ACC112 (cell line): ENCODE results near the gene VCY1B.
"Not testable (repeated sequence)": the region's sequence is repeated elsewhere in the genome, so short reads cannot be mapped to it uniquely, and the experiment has no call there.

ENCODE experiments used
- H2AFZ ChIP-seq: fragments of 200-600 bp; sonication (generic); one replicate; pipeline ENCODE4 v1.6.0; 2017; ENCODE audit warnings: antibody characterized with exemption, low read length; ENCODE audit not compliant: unreplicated experiment
- H3K27ac ChIP-seq: fragments of 200-600 bp; sonication (generic); 2 replicates; pipeline ENCODE4 v1.5.1; 2014; ENCODE audit warnings: low read depth, mild to moderate bottlenecking, antibody characterized with exemption, low read length, moderate library complexity
- H3K27me3 ChIP-seq: fragments of 200-600 bp; sonication (generic); 2 replicates; pipeline ENCODE4 v1.6.1; 2014; ENCODE audit warnings: mild to moderate bottlenecking, antibody characterized with exemption, low read length, moderate library complexity, mixed read lengths; ENCODE audit not compliant: insufficient read depth
- H3K36me3 ChIP-seq: fragments of 200-600 bp; sonication (generic); 2 replicates; pipeline ENCODE4 v1.6.1; 2016; ENCODE audit warnings: mild to moderate bottlenecking, antibody characterized with exemption, low read length, moderate library complexity, mixed read lengths; ENCODE audit not compliant: insufficient read depth
- H3K4me1 ChIP-seq: fragments of 200-600 bp; sonication (generic); one replicate; pipeline ENCODE4 v1.6.1; 2016; ENCODE audit warnings: low read length, mixed read lengths; ENCODE audit not compliant: insufficient read depth, unreplicated experiment, control insufficient read depth
- H3K4me3 ChIP-seq: fragments of 200-600 bp; sonication (generic); 2 replicates; pipeline ENCODE4 v1.5.1; 2014; ENCODE audit warnings: mild to moderate bottlenecking, low read depth, low read length
- H3K79me2 ChIP-seq: fragments of 200-600 bp; sonication (generic); one replicate; pipeline ENCODE4 v1.6.0; 2016; ENCODE audit warnings: low read length; ENCODE audit not compliant: control insufficient read depth, unreplicated experiment, insufficient read depth

VCY1B gene

GRCh38 chrY:14055927-14056326 is at the start of gene VCY1B:
Gene VCY1B, plus strand, starts transcription at chrY:14056227. Its CDS starts 63 bp downstream, at chrY:14056290.
- not testable (repeated sequence) for H3K27me3 ChIP-seq, H3K4me1 ChIP-seq, H3K27ac ChIP-seq, H3K36me3 ChIP-seq, H3K4me3 ChIP-seq, H2AFZ ChIP-seq, H3K79me2 ChIP-seq

DNA sequence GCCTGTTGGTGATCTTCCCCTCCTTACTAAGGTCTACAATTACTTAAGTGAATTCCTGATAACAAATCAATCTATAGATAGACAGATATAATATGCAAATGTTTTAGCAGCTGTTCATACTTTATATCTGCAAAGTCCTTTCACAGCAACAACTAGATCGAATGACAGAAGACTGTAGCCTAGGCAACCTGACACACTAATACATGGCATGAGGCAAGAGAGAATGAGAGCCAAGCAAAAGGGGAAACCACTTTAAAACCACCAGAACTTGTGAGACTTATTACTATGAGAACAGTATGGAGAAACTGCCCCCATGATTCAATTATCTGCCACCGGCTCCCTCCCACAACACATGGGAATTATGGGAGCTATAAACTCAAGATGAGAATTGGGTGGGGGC is 44.1 kb upstream of the VCY1B start:
- H3K4me3 ChIP-seq, H2AFZ ChIP-seq: not testable (repeated sequence)

GRCh38 chrY:14030395-14030794 is 25.6 kb upstream of the VCY1B start:
- H3K4me1 ChIP-seq, H3K27me3 ChIP-seq, H3K79me2 ChIP-seq, H3K36me3 ChIP-seq, H3K4me3 ChIP-seq, H3K27ac ChIP-seq, H2AFZ ChIP-seq: not testable (repeated sequence)

More for the DNA sequence above, 44.1 kb upstream of the VCY1B start:
- H3K27ac ChIP-seq, H3K79me2 ChIP-seq, H3K27me3 ChIP-seq, H3K4me1 ChIP-seq, H3K36me3 ChIP-seq: not testable (repeated sequence)

DNA sequence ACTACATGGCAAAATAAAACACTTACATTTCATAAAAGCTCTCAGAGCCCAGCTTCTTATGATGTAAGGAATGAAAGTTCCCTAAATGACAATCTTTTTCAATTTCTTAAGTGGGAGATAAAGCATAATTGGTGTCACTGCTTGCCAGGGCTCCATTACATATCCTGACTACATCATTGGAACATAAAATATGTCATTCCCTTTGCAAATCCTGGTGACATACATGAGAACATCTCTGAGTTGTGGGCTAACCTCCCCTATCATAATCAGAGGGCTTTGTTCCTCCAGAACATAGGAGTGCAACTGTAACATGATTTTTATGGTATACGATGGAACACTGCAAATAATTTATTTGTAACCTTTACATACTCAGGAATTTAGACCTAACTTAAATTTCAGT is 29.9 kb downstream of the VCY1B start:
- no peaks in the 10 kb centered on the region for H3K27me3 ChIP-seq

More for the DNA sequence above, 29.9 kb downstream of the VCY1B start:
- no peak overlapping the region for H2AFZ ChIP-seq
- no peak overlapping the region for H3K27ac ChIP-seq
- no peak overlapping the region for H3K4me3 ChIP-seq
- no peaks in the 10 kb centered on the region for H3K4me1 ChIP-seq
- no peaks in the 10 kb centered on the region for H3K36me3 ChIP-seq
- no peaks in the 10 kb centered on the region for H3K79me2 ChIP-seq
